KOPT-K1 (cell line): ENCODE data around the gene MIEF1.

Experiments
- H3K27ac ChIP-seq: fragments of 200-600 bp; sonication (generic); 2 replicates; pipeline ENCODE4 v1.5.1; 2016; ENCODE audit warnings: antibody characterized with exemption, mild to moderate bottlenecking, low read depth, low read length; ENCODE audit not compliant: poor library complexity, severe bottlenecking
- H3K36me3 ChIP-seq: fragments of 200-600 bp; sonication (generic); 2 replicates; pipeline ENCODE4 v1.5.1; 2017; ENCODE audit warnings: antibody characterized with exemption, mild to moderate bottlenecking, low read length, moderate library complexity; ENCODE audit not compliant: insufficient read depth
- H3K9me3 ChIP-seq: fragments of 200-600 bp; sonication (generic); 2 replicates; pipeline ENCODE4 v1.5.1; 2017; ENCODE audit warnings: antibody characterized with exemption, low read length, mild to moderate bottlenecking; ENCODE audit not compliant: insufficient read depth, poor library complexity, severe bottlenecking

Gene MIEF1

DNA sequence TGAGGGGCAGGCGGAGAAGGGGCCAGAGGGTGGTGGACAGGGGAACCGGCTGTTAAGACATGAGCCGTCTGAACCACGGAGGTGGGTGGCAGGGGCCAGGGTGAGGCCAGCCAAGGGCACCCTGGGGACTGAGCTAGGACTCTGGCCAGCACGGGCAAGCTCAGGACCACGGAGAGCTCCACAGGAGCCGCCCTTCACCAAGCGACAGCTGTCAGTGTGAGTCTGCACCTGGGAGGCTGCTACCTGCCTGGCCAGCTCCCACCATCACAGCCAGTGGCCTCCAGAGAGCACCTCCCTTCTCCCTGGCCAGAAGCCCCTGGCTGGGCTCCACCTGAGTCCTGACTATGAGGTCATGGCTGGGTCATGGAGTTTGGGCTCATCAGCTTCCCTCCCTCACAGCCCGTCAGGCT, 23.6 kb upstream of the MIEF1 start:
- H3K27ac ChIP-seq: no peak overlapping the region
- no peaks in the 10 kb centered on the region for H3K36me3 ChIP-seq
- no peaks in the 10 kb centered on the region for H3K9me3 ChIP-seq

- Histone ChIP-seq H3K9me3 (no peaks in the 10 kb centered on the region), H3K27ac (no peak overlapping the region), H3K36me3 (no peaks in the 10 kb centered on the region)
Measured at GRCh38 chr22:39479254-39479653, 22.8 kb upstream of the MIEF1 start.

DNA sequence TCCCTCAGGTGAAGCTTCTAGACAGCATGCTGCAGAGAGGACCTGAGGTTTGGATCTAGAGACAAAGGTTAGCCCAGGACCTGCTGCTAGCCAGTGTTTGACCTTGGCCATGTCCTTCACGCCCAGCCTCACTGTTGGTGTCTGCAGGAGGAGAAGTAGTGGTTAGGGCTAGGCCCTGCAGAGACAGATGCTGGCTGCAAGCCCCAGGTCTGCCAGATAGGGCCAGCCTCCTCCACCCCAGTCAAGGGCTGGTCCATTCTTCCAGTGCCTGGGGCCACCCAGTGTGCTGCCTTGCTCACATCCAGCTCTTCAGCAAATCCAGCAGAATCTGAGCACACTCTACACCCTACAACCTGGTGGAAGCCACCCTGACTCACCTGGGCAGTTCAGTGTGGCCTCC, 21.5 kb upstream of the MIEF1 start:
- no peak overlapping the region for H3K27ac ChIP-seq
- no peaks in the 10 kb centered on the region for H3K9me3 ChIP-seq
- H3K36me3 ChIP-seq: no peaks in the 10 kb centered on the region

- no peak overlapping the region for H3K27ac ChIP-seq
- no peaks in the 10 kb centered on the region for H3K36me3 ChIP-seq
- H3K9me3 ChIP-seq: no peaks in the 10 kb centered on the region
Measured at GRCh38 chr22:39481054-39481453, 21.0 kb upstream of the MIEF1 start.

GRCh38 chr22:39481595-39481994, 20.5 kb upstream of the MIEF1 start:
- Histone ChIP-seq H3K36me3 (no peaks in the 10 kb centered on the region), H3K27ac (no peak overlapping the region), H3K9me3 (no peaks in the 10 kb centered on the region)

DNA sequence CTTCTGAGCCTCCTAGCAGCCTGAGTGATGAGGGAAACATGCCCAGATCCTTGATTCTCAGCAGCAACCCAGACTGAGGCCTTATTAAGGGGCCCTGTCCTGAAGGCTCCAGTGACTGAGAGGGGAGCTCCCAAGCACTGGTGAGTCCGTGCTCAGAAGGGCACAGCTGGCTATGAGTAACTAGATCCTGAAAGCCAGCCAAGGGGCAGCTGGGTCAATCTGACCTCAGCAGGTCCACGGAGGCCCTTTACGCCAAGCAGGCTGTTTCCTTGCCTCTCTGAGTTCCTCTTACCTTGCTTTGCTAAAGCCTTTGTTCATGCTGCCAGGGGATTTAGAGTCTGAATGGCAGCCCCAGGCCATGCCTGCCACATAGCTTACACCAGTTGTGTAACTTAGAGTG, 19.3 kb upstream of the MIEF1 start:
- Histone ChIP-seq H3K9me3 (no peaks in the 10 kb centered on the region), H3K36me3 (no peaks in the 10 kb centered on the region), H3K27ac (no peak overlapping the region)

DNA sequence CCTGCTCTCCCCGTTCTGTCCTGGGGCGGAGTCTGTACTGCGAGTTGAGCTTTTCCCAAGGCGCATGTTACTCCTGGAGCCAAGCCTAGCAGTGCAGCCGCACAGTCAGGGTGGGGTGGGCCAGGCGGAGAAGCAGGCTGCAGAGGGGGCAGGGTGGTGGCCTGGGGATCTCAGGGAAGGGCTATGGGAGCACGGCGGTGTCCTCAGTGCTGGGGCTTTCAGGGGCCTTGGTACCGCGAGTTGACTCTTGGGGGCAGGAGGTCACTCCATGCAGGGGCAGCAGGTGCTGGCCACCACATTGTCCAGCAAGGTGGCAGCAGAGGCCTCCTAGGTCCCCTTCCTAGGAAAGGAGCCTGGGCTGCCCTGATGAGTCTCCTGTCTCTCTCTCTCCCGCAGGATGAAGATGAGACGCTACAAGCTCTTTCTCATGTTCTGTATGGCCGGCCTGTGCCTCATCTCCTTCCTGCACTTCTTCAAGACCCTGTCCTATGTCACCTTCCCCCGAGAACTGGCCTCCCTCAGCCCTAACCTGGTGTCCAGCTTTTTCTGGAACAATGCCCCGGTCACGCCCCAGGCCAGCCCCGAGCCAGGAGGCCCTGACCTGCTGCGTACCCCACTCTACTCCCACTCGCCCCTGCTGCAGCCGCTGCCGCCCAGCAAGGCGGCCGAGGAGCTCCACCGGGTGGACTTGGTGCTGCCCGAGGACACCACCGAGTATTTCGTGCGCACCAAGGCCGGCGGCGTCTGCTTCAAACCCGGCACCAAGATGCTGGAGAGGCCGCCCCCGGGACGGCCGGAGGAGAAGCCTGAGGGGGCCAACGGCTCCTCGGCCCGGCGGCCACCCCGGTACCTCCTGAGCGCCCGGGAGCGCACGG, 14.9 kb upstream of the MIEF1 start:
- H3K27ac ChIP-seq: no peak overlapping the region

DNA sequence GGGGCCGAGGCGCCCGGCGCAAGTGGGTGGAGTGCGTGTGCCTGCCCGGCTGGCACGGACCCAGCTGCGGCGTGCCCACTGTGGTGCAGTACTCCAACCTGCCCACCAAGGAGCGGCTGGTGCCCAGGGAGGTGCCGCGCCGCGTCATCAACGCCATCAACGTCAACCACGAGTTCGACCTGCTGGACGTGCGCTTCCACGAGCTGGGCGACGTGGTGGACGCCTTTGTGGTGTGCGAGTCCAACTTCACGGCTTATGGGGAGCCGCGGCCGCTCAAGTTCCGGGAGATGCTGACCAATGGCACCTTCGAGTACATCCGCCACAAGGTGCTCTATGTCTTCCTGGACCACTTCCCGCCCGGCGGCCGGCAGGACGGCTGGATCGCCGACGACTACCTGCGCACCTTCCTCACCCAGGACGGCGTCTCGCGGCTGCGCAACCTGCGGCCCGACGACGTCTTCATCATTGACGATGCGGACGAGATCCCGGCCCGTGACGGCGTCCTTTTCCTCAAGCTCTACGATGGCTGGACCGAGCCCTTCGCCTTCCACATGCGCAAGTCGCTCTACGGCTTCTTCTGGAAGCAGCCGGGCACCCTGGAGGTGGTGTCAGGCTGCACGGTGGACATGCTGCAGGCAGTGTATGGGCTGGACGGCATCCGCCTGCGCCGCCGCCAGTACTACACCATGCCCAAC, 14.1 kb upstream of the MIEF1 start:
- Histone ChIP-seq H3K36me3 (no peaks in the 10 kb centered on the region), H3K9me3 (no peaks in the 10 kb centered on the region), H3K27ac (no peak overlapping the region)

More for the DNA sequence above, 14.9 kb upstream of the MIEF1 start:
- H3K9me3 ChIP-seq: no peaks in the 10 kb centered on the region
- no peaks in the 10 kb centered on the region for H3K36me3 ChIP-seq

DNA sequence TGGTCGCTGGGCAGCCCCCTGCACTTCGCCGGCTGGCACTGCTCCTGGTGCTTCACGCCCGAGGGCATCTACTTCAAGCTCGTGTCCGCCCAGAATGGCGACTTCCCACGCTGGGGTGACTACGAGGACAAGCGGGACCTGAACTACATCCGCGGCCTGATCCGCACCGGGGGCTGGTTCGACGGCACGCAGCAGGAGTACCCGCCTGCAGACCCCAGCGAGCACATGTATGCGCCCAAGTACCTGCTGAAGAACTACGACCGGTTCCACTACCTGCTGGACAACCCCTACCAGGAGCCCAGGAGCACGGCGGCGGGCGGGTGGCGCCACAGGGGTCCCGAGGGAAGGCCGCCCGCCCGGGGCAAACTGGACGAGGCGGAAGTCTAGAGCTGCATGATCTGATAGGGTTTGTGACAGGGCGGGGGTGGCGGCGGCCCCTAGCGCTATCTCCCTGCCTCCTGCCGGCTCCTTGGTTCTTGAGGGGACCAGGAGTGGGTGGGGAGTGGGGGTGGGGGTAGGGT, 13.5 kb upstream of the MIEF1 start:
- Histone ChIP-seq H3K36me3 (no peaks in the 10 kb centered on the region), H3K9me3 (no peaks in the 10 kb centered on the region), H3K27ac (no peak overlapping the region)

- H3K27ac ChIP-seq: no peak overlapping the region
- H3K9me3 ChIP-seq: no peaks in the 10 kb centered on the region
- no peaks in the 10 kb centered on the region for H3K36me3 ChIP-seq
Measured at GRCh38 chr22:39489094-39490068, 12.7 kb upstream of the MIEF1 start.

- Histone ChIP-seq H3K27ac (no peak overlapping the region), H3K9me3 (no peaks in the 10 kb centered on the region), H3K36me3 (no peaks in the 10 kb centered on the region)
Measured at GRCh38 chr22:39490135-39490798, 11.8 kb upstream of the MIEF1 start.

DNA sequence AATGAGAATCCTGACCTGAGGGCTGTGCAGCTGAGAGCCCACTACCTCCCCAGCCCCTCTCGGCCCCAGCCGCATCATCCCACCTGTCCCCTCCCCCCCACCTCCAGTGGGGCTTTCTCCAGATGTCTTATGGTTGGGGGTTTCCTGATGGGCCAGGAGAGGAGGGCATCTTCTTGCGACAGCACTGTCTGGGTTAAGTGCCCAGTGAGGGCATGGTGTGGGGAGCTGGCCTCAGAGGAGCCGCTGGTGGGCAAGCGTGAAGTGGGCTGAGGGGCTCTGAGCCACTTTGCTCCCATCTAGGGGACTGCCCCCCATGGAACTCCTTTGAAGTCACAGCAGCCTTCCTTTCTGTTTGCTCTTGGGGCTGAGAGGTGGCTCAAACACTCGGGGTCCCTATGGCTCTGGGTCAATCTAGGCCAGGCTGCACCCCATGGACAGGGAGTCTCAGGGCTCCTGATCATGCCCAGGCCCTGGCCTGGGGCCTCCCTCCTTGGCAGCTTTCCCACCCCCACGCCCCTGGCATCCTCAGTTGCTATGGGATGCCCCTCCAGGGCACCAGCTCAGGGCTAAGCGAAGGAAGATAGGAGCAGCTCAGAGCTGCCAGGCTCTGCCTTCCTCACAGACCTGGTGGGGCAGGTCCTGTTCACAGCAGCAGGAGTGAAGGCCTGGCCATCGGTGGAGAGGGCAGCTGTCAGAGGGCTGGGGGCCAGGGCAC, 11.0 kb upstream of the MIEF1 start:
- H3K36me3 ChIP-seq: no peaks in the 10 kb centered on the region
- H3K9me3 ChIP-seq: no peaks in the 10 kb centered on the region
- H3K27ac ChIP-seq: no peak overlapping the region

DNA sequence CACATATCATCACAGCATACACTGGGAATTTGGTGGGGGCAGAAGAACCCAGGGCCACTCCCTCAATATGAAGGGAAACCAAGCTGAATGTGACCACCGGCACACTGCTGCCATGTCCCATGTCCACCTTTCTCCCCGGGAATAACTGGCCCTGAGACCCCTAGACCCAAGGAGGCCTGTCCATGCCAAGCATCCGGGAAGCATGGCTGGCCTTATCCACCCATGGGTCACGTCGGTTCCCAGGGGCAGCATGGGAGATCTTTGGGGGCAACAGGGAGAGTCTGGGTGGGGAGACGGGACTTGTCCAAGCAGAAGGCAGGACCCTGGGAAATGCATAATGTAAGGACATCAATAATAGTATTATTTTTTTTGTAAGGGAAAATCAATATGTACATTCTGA, 10.4 kb upstream of the MIEF1 start:
- Histone ChIP-seq H3K9me3 (no peaks in the 10 kb centered on the region), H3K27ac (no peak overlapping the region), H3K36me3 (no peaks in the 10 kb centered on the region)

DNA sequence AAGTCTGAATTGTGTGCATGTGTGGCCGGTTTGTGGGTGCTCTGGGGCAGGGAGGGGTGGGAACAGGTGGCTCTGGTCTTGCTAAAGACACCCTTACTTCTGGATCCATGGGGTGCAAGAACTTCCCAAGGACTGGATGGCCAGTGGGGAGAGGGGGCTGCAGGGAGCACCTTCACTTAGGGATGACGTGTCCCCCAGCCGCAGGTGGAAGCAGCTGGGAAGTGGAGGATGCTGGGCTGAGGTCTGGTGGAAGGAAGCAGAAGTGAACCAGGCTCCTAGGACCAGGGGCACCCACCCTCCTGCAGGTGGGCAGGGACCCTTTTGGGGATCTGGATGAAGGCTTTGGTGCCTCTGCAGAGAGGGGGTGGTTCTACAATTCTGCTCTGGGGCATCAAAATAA, 9.9 kb upstream of the MIEF1 start:
- H3K36me3 ChIP-seq: no peaks in the 10 kb centered on the region
- no peak overlapping the region for H3K27ac ChIP-seq
- no peaks in the 10 kb centered on the region for H3K9me3 ChIP-seq
